HG02610 (cell line): ENCODE data around the gene PPP2R3C.
A peak's percentile ranks its signal among the peaks of the same experiment; 100 is the strongest.
"Not testable (repeated sequence)": the region's sequence is repeated elsewhere in the genome, so short reads cannot be mapped to it uniquely, and the experiment has no call there.

ENCODE experiments used
- ATAC-seq: cut with Tn5 transposase; IDR thresholded peaks from one replicate; pipeline ENCODE4 v1.9.1; 2021; ENCODE audit warnings: mild to moderate bottlenecking, moderate library complexity; ENCODE audit not compliant: unreplicated experiment

The PPP2R3C gene

GRCh38 chr14:35121887-35122695, at the start of gene PPP2R3C, which contains the start of gene PRORP:
Gene PPP2R3C, minus strand, starts transcription at chr14:35121990. Its CDS starts 31 bp downstream, at chr14:35121959.
Gene PRORP, plus strand, starts transcription at chr14:35122552. Its CDS starts 694 bp downstream, at chr14:35123246.
- peak; percentile 81 for ATAC-seq

GRCh38 chr14:35167496-35167895, 45.7 kb upstream of the PPP2R3C start:
- ATAC-seq = no peak

GRCh38 chr14:35164849-35165248, 43.1 kb upstream of the PPP2R3C start:
- ATAC-seq = no peak

- no peak for ATAC-seq
Observed at GRCh38 chr14:35163384-35163783, 41.6 kb upstream of the PPP2R3C start.

- no peak for ATAC-seq
Observed at GRCh38 chr14:35161231-35161630, 39.4 kb upstream of the PPP2R3C start.

- peak; percentile 84 for ATAC-seq
Observed at GRCh38 chr14:35159742-35160409, 38.1 kb upstream of the PPP2R3C start.

GRCh38 chr14:35158951-35159653, 37.3 kb upstream of the PPP2R3C start:
- ATAC-seq = no peak

GRCh38 chr14:35158491-35158890, 36.7 kb upstream of the PPP2R3C start:
- ATAC-seq = no peak

GRCh38 chr14:35155962-35156361, 34.2 kb upstream of the PPP2R3C start:
- ATAC-seq = peak; percentile 51

GRCh38 chr14:35154016-35154415, 32.2 kb upstream of the PPP2R3C start:
- ATAC-seq = no peak

GRCh38 chr14:35152531-35152930, 30.7 kb upstream of the PPP2R3C start:
- ATAC-seq = not testable (repeated sequence)

- no peak for ATAC-seq
Observed at GRCh38 chr14:35149239-35149638, 27.4 kb upstream of the PPP2R3C start.

GRCh38 chr14:35147711-35148110, 25.9 kb upstream of the PPP2R3C start:
- ATAC-seq = no peak

GRCh38 chr14:35147186-35147585, 25.4 kb upstream of the PPP2R3C start:
- no peak for ATAC-seq

GRCh38 chr14:35146711-35147149, 24.9 kb upstream of the PPP2R3C start:
- ATAC-seq = no peak

GRCh38 chr14:35144029-35144428, 22.2 kb upstream of the PPP2R3C start:
- ATAC-seq = no peak

- no peak for ATAC-seq
Observed at GRCh38 chr14:35140718-35141581, 19.2 kb upstream of the PPP2R3C start.

GRCh38 chr14:35138585-35138984, 16.8 kb upstream of the PPP2R3C start:
- no peak for ATAC-seq

- no peak for ATAC-seq
Observed at GRCh38 chr14:35134329-35135123, 12.7 kb upstream of the PPP2R3C start.
